H9 (cell line): ENCODE data around the gene STRIT1. TPM values are rescaled to one million over a fixed set of nuclear protein-coding genes. Genes with fewer than 3 reads are reported as not detected.

ENCODE experiments used
- DNase-seq: peaks from one replicate; pipeline ENCODE4 v3.0.0-alpha.2; 2017
- H2AFZ ChIP-seq: one replicate; pipeline ENCODE4 v1.6.1; 2013; ENCODE audit warnings: mild to moderate bottlenecking, low read length, control low read depth, moderate library complexity
- H2AK5ac ChIP-seq: 2 replicates; pipeline ENCODE4 v1.6.1; 2013; ENCODE audit warnings: low read length, control low read depth, mixed read lengths; ENCODE audit not compliant: insufficient read length
- H2BK120ac ChIP-seq: one replicate; pipeline ENCODE4 v1.6.1; 2013; ENCODE audit warnings: low read depth, mild to moderate bottlenecking, low read length, control low read depth, inconsistent platforms; ENCODE audit not compliant: poor library complexity, severe bottlenecking
- H2BK12ac ChIP-seq: 2 replicates; pipeline ENCODE4 v1.6.1; 2013; ENCODE audit warnings: low read length, control low read depth, mixed read lengths, low read depth; ENCODE audit not compliant: insufficient read length
- H2BK15ac ChIP-seq: 2 replicates; pipeline ENCODE4 v1.6.1; 2013; ENCODE audit warnings: low read depth, low read length, control low read depth
- H2BK20ac ChIP-seq: one replicate; pipeline ENCODE4 v1.6.1; 2013; ENCODE audit warnings: low read depth, mild to moderate bottlenecking, low read length, control low read depth, inconsistent platforms; ENCODE audit not compliant: poor library complexity, severe bottlenecking
- H2BK5ac ChIP-seq: 2 replicates; pipeline ENCODE4 v1.6.1; 2013; ENCODE audit warnings: low read length, control low read depth, mixed read lengths; ENCODE audit not compliant: insufficient read length
- H3K14ac ChIP-seq: 2 replicates; pipeline ENCODE4 v1.6.1; 2013; ENCODE audit warnings: low read length, control low read depth; ENCODE audit not compliant: insufficient read depth
- H3K18ac ChIP-seq: 2 replicates; pipeline ENCODE4 v1.6.1; 2013; ENCODE audit warnings: low read depth, mild to moderate bottlenecking, mixed read lengths, low read length, control low read depth; ENCODE audit not compliant: insufficient read length
- H3K23ac ChIP-seq: 2 replicates; pipeline ENCODE4 v1.6.1; 2013; ENCODE audit warnings: low read length, control low read depth, mixed read lengths, low read depth; ENCODE audit not compliant: insufficient read length
- H3K23me2 ChIP-seq: 2 replicates; pipeline ENCODE4 v1.6.1; 2013; ENCODE audit warnings: low read depth, mild to moderate bottlenecking, mixed read lengths, low read length, control low read depth; ENCODE audit not compliant: insufficient read length, poor library complexity, severe bottlenecking
- H3K27ac ChIP-seq: 2 replicates; pipeline ENCODE4 v1.5.1; 2013; ENCODE audit warnings: low read length, control low read depth, mixed read lengths, low read depth; ENCODE audit not compliant: insufficient read length
- H3K27me3 ChIP-seq: 2 replicates; pipeline ENCODE4 v1.6.1; 2013; ENCODE audit warnings: low read length, control low read depth, inconsistent platforms; ENCODE audit not compliant: insufficient read depth
- H3K4ac ChIP-seq: 2 replicates; pipeline ENCODE4 v1.6.1; 2013; ENCODE audit warnings: low read depth, mild to moderate bottlenecking, control low read depth, inconsistent platforms, low read length, moderate library complexity
- H3K4me1 ChIP-seq: 2 replicates; pipeline ENCODE4 v1.6.1; 2013; ENCODE audit warnings: low read length, control low read depth, inconsistent platforms; ENCODE audit not compliant: insufficient read depth
- H3K4me2 ChIP-seq: 2 replicates; pipeline ENCODE4 v1.6.1; 2013; ENCODE audit warnings: low read length, control low read depth, mixed read lengths; ENCODE audit not compliant: insufficient read length, insufficient read depth
- H3K56ac ChIP-seq: 2 replicates; pipeline ENCODE4 v1.6.1; 2013; ENCODE audit warnings: low read depth, mild to moderate bottlenecking, mixed read lengths, low read length, control low read depth; ENCODE audit not compliant: insufficient read length
- H3K79me1 ChIP-seq: 2 replicates; pipeline ENCODE4 v1.6.1; 2013; ENCODE audit warnings: low read depth, mild to moderate bottlenecking, moderate library complexity, low read length, control low read depth, inconsistent platforms; ENCODE audit not compliant: insufficient read depth, poor library complexity, severe bottlenecking
- H3K79me2 ChIP-seq: 2 replicates; pipeline ENCODE4 v1.6.1; 2013; ENCODE audit warnings: low read length, control low read depth, inconsistent platforms; ENCODE audit not compliant: insufficient read depth
- H3K9ac ChIP-seq: 2 replicates; pipeline ENCODE4 v1.6.1; 2013; ENCODE audit warnings: low read length, control low read depth, mixed read lengths; ENCODE audit not compliant: insufficient read length; ENCODE audit errors: extremely low read depth
- H3K9me3 ChIP-seq: one replicate; pipeline ENCODE4 v1.6.1; 2013; ENCODE audit warnings: low read depth, low read length, inconsistent platforms; ENCODE audit not compliant: control insufficient read depth
- H3T11ph ChIP-seq: one replicate; pipeline ENCODE4 v1.6.1; 2013; ENCODE audit warnings: mild to moderate bottlenecking, low read length, control low read depth, inconsistent platforms
- H4K20me1 ChIP-seq: one replicate; pipeline ENCODE4 v1.6.1; 2013; ENCODE audit not compliant: control insufficient read depth, insufficient read length, insufficient read depth
- H4K5ac ChIP-seq: 2 replicates; pipeline ENCODE4 v1.6.1; 2013; ENCODE audit warnings: low read depth, mild to moderate bottlenecking, mixed read lengths, low read length, control low read depth; ENCODE audit not compliant: insufficient read length
- H4K8ac ChIP-seq: replicated peaks from 2 replicates; pipeline ENCODE4 v1.6.1; 2013; ENCODE audit warnings: low read length, control low read depth, mixed read lengths, low read depth; ENCODE audit not compliant: insufficient read length
- H4K91ac ChIP-seq: 2 replicates; pipeline ENCODE4 v1.6.1; 2013; ENCODE audit warnings: low read depth, mild to moderate bottlenecking, moderate library complexity, mixed read lengths, low read length, control low read depth; ENCODE audit not compliant: insufficient read length
- H3K27ac Mint-ChIP-seq, 3 experiments: 2 replicates in 2 of 3; 3 replicates in 1 of 3; pipeline ENCODE4 v1.8.0; 2020 to 2021; ENCODE audit warnings: mixed read lengths in 3 of 3, mild to moderate bottlenecking in 1 of 3, moderate library complexity in 1 of 3
- H3K27me3 Mint-ChIP-seq: 2 replicates; pipeline ENCODE4 v1.8.0; 2021; ENCODE audit warnings: low read depth, mild to moderate bottlenecking, moderate library complexity, mixed read lengths
- H3K36me3 Mint-ChIP-seq, 3 experiments: 2 replicates in 2 of 3; 3 replicates in 1 of 3; pipeline ENCODE4 v1.8.0; 2020 to 2021; ENCODE audit warnings: low read depth in 3 of 3, mixed read lengths in 3 of 3; ENCODE audit not compliant: insufficient read depth in 1 of 3
- H3K4me1 Mint-ChIP-seq, 2 experiments: 2 replicates each; pipeline ENCODE4 v1.8.0; 2020; ENCODE audit warnings: mixed read lengths in 2 of 2
- H3K4me3 Mint-ChIP-seq, 2 experiments: 2 replicates in 1 of 2; 3 replicates in 1 of 2; pipeline ENCODE4 v1.8.0; 2020 to 2021; ENCODE audit warnings: mild to moderate bottlenecking in 2 of 2, mixed read lengths in 2 of 2, moderate library complexity in 1 of 2
- H3K9me3 Mint-ChIP-seq, 2 experiments: 2 replicates in 1 of 2; 3 replicates in 1 of 2; pipeline ENCODE4 v1.8.0; 2020; ENCODE audit warnings: mild to moderate bottlenecking in 2 of 2, mixed read lengths in 2 of 2, moderate library complexity in 1 of 2
- CTCF ChIP-seq: fragments of 200-600 bp; sonication (generic); conservative IDR thresholded peaks from 3 replicates; pipeline ENCODE4 v1.8.0; 2021; ENCODE audit warnings: antibody characterized with exemption, mild to moderate bottlenecking
- WGBS: extraction: QIAGEN DNeasy Blood & Tissue Kit; methylation state at CpG from one replicate; pipeline ENCODE4 v1.1.7; 2013; ENCODE audit warnings: missing lambda C conversion rate, low lambda C conversion rate, mixed read lengths; ENCODE audit not compliant: insufficient read length; ENCODE audit errors: extremely low coverage; 5-methylcytosine and 5-hydroxymethylcytosine counted together
- total RNA-seq: library from RNA; stranded (reverse); gene quantifications from 2 replicates; pipeline ENCODE4 v1.2.1, GENCODE V29; 2021

The STRIT1 gene
- total RNA-seq, 1 experiment from 2014 or later, result not detected

- H2AFZ ChIP-seq, result no peak overlapping the region
- H2BK120ac ChIP-seq, result no peak overlapping the region
- no peak overlapping the region for H3K9ac ChIP-seq
- H3K36me3 Mint-ChIP-seq, result no peaks in the 10 kb centered on the region
- H4K5ac ChIP-seq, result no peak overlapping the region
- H3K9me3 Mint-ChIP-seq, result no peaks in the 10 kb centered on the region
- no peak overlapping the region for H2BK20ac ChIP-seq
- no peak overlapping the region for H2AK5ac ChIP-seq
- H3K4me3 Mint-ChIP-seq, result no peak overlapping the region
- no peaks in the 10 kb centered on the region for H3K4me1 ChIP-seq
- H3K14ac ChIP-seq, result no peak overlapping the region
- no peak overlapping the region for H3K56ac ChIP-seq
- no peak overlapping the region for H3K27ac Mint-ChIP-seq
- DNase-seq, result no peak
- H3K4me2 ChIP-seq, result no peak overlapping the region
- no peaks in the 10 kb centered on the region for H4K20me1 ChIP-seq
- H2BK15ac ChIP-seq, result no peak overlapping the region
- H3K27me3 Mint-ChIP-seq, result no peaks in the 10 kb centered on the region
- H3K23me2 ChIP-seq, result no peaks in the 10 kb centered on the region
- H3K18ac ChIP-seq, result no peak overlapping the region
- H4K8ac ChIP-seq, result no peak overlapping the region
- no peak overlapping the region for H3K4ac ChIP-seq
- no peaks in the 10 kb centered on the region for H3K9me3 ChIP-seq
- H3K27ac ChIP-seq, result no peak overlapping the region
- H3K4me1 Mint-ChIP-seq, result no peaks in the 10 kb centered on the region; a peak in 1 of 4 replicates
- H3K27me3 ChIP-seq, result no peaks in the 10 kb centered on the region
- no peak overlapping the region for H4K91ac ChIP-seq
- H3K79me1 ChIP-seq, result no peaks in the 10 kb centered on the region
- H2BK12ac ChIP-seq, result no peak overlapping the region
- no peak for TF ChIP-seq CTCF
- H2BK5ac ChIP-seq, result no peak overlapping the region
- WGBS, result no CpG with 5 or more reads among the region's 2 CpGs
- no peak overlapping the region for H3T11ph ChIP-seq
- no peak overlapping the region for H3K23ac ChIP-seq
- H3K79me2 ChIP-seq, result no peaks in the 10 kb centered on the region
These were observed 25.3 kb upstream of the STRIT1 start for GRCh38 chr3:155318740-155319139.
